ENCODE results near the gene FNDC5. TPM values are rescaled to one million over a fixed set of nuclear protein-coding genes. Genes with fewer than 3 reads are reported as not detected.

Gene FNDC5
- total and polyA plus RNA-seq, 9 of the 15 experiments (the other 6 are each of a cell fraction or from before 2014, with no cell fraction given), result 0.06 to 2.1 (median 0.22) TPM

DNA sequence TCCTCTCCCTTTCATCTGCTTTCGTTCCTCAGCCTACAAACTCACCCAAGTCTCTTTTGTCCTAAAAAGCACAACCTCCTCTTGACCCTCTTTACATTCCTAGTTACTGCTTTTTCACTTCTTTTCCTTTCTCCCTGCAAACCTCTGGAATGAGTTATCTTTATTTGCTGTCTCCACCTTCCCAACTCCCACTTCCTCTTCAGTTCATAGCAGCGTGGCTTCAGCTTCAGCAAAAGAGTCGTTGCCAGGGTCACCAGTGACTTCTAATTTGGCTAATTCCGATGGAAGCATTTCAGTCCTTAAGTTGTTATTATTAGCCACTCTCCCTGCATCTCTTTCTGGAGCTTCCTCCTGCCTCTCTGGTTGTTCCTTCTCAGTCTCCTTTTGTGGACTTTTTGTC lies 36.7 kb upstream of the FNDC5 start (continued):
- TF ChIP-seq PURB (CRISPR knock-in tag; IDR thresholded peaks at IDR 0.05; ENCODE audit: low read depth) (no peak), VEZF1 (CRISPR knock-in tag; IDR thresholded peaks at IDR 0.05) (no peak), EGR1 (conservative IDR thresholded peaks at IDR 0.05) (no peak), ELF4 (CRISPR knock-in tag; IDR thresholded peaks at IDR 0.05) (no peak), ZNF184 (CRISPR knock-in tag; IDR thresholded peaks at IDR 0.05) (no peak), ZNF764 (CRISPR knock-in tag; IDR thresholded peaks at IDR 0.05; ENCODE audit: low read depth) (0 out of 2 replicates have a peak, but pooled peaks have one; percentile 13), TRIM24 (IDR thresholded peaks at IDR 0.05) (no peak), SMARCA4 (IDR thresholded peaks at IDR 0.05) (no peak), ZNF830 (CRISPR knock-in tag; IDR thresholded peaks at IDR 0.05) (no peak), BRD4 (IDR thresholded peaks at IDR 0.05) (no peak), SRSF3 (IDR thresholded peaks at IDR 0.05; ENCODE audit: insufficient read depth, low read length) (no peak), RFX1 (IDR thresholded peaks at IDR 0.05) (peak; percentile 88), WHSC1 (IDR thresholded peaks at IDR 0.05; ENCODE audit: low read length) (no peak), RFX5 (IDR thresholded peaks at IDR 0.05; ENCODE audit: low read depth, low read length) (no peak), ZNF165 (CRISPR knock-in tag; IDR thresholded peaks at IDR 0.05; ENCODE audit: borderline replicate concordance) (no peak), NONO (IDR thresholded peaks at IDR 0.05; ENCODE audit: low read depth in 2 of 2, low read length in 1 of 2) (no peak), TCF7 (IDR thresholded peaks at IDR 0.05; ENCODE audit: borderline replicate concordance) (no peak), ZMIZ1 (IDR thresholded peaks at IDR 0.05; ENCODE audit: low read depth in 2 of 2, low read length in 2 of 2) (no peak), PTRF (tag; IDR thresholded peaks at IDR 0.05) (no peak), RBM39 (optimal IDR thresholded peaks at IDR 0.05; ENCODE audit: low read depth, low read length) (no peak), ZBTB7A (IDR thresholded peaks at IDR 0.05; ENCODE audit: borderline replicate concordance, control insufficient read depth, low read depth, low read length) (no peak), KAT8 (IDR thresholded peaks at IDR 0.05; ENCODE audit: low read depth) (no peak), MAX (CRISPR knock-in tag; IDR thresholded peaks at IDR 0.05) (no peak)
- TF ChIP-seq, protein P1, sequence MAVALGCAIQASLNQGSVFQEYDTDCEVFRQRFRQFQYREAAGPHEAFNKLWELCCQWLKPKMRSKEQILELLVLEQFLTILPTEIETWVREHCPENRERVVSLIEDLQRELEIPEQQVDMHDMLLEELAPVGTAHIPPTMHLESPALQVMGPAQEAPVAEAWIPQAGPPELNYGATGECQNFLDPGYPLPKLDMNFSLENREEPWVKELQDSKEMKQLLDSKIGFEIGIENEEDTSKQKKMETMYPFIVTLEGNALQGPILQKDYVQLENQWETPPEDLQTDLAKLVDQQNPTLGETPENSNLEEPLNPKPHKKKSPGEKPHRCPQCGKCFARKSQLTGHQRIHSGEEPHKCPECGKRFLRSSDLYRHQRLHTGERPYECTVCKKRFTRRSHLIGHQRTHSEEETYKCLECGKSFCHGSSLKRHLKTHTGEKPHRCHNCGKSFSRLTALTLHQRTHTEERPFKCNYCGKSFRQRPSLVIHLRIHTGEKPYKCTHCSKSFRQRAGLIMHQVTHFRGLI (CRISPR knock-in tag; IDR thresholded peaks at IDR 0.05), result no peak

Measured in K562 (cell line).